Activated CD8-positive, alpha-beta memory T cell treated with anti-CD3 and anti-CD28 coated beads, Interleukin-2, amount 50 U/mL, for 24 hours (primary cell): ENCODE measurements around the gene PRSS53.

Experiments
- DNase-seq: peaks from one replicate; pipeline ENCODE4 v3.0.0-alpha.2; 2020; ENCODE audit errors: extremely low read depth

The PRSS53 gene

DNA sequence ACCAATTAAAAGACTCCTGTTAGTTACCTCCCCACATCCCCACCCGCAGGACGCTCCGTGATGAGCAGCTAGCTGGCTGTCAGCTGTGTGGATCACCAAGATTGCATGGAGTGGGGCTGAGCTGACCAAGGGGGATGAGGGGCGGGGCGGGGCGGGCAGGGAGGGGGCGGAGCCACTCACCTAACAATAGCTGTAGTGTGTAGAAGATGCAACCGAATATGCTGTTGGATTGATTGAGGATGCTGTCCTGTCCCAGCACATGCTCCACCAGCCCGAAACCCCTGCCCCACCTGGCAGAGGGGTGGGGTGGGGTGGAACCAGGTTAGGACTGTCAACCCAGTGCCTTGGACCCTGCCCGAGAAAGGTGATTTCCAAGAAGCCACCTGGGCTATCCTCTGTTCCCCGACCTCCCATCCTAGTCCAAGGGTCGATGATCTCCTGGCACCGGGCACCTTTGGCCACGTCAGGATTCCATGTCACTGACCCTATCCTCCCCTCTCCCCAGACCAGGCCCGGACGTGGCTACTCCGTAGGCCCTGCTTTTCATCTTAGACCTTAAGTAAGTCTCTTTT lies 4.5 kb upstream of the PRSS53 start:
- no peak for DNase-seq

DNA sequence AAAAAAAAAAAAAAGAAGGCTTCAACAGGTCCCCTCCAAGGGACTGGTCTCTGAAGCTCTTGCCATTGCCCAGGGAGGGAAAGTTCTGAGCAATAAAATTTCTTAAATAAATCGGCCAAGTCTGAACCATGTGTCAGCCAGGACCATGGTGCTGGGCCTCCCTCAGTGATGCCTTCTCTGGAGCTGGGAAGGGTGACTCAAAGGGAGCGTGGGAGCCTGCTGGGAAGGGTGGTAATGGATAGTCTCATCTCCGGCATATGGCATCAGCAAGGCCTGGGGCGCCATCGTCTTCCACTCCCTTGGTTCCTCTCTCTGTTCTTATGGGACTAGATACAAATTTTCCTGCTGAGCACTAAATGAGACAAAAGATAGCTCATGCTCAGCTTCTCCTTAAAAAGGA lies 3.6 kb upstream of the PRSS53 start:
- DNase-seq = no peak

DNA sequence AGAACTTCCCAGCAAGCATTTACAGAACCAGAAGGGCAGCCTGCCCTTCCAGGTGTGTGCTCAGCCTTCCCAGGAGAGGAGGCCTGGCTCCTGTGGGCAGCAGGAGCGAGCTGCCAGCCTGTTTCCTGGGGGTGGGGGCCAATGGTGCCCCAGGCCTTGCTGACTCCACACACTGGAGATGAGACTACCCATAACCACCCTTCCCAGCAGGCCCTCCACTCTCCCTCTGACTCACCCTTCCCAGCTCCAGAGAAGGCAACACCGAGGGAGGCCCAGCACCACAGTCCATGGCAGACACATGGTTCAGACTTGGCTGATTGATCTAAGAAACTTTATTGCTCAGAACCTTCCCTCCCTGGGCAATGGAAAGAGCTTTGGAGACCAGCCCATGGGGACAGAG lies 1.8 kb upstream of the PRSS53 start:
- DNase-seq = no peak

DNA sequence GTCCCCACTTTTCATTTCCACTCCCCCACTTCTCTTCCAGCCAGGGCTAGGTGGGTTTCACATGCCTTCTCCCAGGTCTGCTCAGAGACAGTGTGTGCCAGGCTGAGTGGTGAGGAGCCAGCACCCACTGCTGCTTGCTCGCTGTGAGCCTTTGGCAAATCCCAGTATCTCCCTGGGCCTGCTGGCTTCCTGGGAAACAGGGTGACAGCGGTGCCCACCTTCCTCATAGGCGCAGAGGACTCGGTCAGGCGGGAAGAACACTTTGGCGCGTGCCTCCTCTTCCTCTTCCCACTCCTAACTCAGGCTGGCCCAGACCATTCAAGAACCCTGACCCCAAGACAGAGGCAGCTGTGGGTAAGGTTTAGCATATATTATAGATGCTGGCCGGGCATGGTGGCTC lies 456 bp upstream of the PRSS53 start:
- no peak for DNase-seq

DNA sequence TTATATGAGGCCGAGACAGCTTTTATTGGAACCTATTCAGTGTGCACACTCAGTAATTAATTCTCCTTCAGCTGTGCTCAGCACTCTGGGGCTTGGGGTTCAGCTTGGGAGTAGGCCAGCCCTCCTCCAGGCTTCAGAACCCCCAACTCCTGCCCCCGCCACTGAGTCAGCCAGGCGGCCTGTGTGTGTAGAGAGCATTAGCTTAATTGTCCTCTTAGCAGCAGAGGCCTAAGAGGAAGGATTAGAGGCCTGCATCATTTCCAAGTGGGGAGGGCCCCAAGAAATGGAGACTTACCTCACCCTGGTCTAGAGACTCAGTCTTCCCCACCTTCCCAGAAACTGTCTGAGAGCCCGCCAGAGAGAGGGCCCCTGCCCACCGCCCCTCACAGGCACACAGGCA lies 772 bp downstream of the PRSS53 start:
- no peak for DNase-seq

DNA sequence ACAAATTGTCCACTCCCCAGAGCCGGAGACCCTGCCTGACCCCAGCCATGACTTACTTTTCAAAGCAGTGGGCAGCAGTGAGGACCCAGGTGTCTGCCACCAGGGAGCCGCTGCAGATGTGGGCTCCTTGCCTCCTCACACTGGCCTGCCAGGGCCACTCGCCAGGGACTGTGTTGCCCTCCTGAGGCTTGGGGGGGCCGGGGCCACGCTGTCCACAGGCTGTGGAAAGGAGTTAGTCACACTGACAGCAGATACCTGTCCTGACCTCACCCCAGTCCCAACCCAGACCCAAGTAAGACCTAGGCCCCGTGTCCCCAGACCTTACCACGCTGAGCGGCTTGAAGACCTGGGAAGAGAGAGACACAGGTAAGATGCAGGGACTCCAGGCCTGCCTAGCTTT lies 1.3 kb downstream of the PRSS53 start:
- DNase-seq = no peak

DNA sequence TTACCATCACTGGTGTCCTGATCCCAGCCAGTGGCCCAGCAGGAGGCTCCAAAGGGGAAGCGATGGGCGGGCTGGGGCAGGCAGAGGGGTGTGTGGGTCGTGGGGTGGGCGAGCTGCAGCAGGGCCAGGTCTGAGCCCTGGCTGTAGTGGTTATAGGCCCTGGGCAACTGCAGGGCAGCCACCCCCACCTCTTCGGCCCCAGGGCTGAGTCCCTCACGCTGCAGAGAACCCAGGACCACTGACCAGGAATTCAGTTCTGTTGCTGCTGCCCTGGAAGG lies 2.2 kb downstream of the PRSS53 start:
- DNase-seq = no peak

DNA sequence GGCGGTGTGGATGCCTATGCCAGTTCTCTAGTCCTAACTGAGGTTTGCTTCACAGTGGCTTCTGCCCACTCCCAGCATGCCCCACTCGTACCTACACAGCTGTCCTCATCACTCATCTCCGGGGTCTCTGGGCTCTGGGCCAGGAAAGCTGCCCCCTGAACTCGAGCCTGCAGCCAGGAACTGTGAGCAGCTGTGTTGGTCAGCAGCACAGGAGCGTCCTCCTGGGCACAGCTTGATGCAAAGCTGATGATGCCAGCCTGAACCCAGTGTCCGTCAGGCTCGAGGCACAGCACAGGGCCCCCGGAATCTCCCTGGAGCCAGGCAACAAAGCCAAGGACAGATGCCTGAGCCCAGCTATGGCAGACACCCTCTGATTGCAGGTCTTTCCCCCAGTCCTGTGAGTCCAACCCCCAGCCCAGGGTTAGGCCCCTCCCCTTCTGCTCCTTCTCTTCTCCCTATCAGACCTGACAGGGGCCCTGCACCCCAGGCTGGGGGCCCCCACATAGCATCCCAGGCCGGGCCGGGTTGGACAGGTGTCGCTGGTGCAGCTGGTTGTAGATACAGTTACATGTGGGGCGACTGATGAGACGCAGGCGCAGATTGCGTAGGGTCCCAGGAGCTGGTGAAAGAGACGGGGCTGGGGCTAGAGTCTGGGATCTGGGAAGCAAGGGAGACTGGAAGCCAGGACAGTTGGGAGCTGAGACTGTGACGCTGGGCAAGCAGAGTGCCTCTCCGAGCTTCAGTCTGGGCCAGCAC lies 2.7 kb downstream of the PRSS53 start:
- no peak for DNase-seq

DNA sequence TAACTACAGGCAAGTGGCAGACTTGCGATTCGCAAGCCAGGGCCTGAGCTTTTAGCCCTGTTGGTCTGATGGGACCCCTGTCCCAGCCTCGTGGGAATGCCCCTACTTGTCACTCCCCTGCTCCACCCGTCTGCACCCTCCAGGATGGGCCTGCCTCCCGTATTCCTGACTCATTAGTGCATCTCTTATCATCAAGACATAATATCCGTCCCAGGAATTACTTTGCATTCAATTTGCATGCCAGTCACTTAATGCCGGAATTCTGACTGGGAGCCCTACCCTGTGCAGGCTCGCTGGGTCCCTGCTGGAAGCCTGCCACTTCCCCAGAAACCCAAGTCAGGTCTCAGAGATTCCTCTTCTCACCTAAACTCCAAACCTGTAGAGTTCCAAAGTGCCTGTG lies 3.3 kb downstream of the PRSS53 start:
- no peak for DNase-seq

DNA sequence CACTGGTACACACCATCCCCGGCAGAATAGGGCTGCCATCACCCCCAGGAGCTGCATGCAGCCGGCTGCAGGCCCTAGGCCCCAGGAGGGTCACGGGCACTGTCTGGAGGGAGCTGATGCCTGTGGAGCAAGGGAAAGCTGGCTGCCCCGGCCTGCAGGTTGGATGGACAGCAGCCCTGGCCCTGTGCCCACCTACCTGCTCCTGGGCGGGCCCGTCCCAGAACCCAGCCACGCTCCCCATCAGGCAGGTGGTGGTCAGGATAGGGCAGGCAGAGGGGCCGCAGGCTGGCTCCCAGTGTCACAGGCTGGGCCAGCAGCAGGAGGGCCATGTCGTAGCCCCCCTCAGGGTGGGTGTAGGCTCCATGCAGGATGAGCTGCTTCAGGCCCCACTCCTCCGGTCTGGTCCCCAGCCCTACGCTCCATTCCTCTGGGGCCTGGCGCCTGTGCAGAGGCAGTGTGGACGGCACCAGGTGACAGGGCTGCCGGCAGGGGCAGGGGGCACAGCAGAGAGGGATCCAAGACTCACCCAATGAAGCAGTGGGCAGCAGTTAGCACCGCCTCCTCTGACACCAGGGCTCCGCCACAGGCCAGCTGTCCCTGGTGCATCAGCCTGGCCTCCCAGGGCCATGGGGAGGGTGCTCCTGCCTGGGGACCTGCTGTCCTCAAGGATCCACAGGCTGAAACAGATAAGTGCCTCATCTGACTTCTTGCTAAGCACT lies 4.0 kb downstream of the PRSS53 start:
- no peak for DNase-seq

DNA sequence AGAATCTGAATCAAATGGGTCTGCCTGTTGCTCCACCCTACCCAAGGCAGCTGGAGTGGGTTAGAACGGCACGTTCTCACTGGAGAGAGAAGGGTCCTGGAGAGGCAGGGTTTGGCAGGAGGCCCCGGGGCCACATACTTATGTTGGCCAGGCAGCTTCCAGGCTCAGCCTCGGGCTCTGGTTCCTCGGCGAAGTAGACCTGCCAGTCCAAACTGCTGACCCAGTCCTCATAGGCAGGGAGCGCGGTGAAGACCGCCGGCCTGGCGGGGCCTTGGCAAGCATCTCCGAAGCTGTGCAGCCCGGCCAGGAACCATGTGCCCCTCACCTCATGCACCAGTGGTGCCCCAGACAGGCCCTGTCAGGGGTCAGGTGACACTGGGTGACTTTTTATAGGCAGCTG lies 4.8 kb downstream of the PRSS53 start:
- no peak for DNase-seq

DNA sequence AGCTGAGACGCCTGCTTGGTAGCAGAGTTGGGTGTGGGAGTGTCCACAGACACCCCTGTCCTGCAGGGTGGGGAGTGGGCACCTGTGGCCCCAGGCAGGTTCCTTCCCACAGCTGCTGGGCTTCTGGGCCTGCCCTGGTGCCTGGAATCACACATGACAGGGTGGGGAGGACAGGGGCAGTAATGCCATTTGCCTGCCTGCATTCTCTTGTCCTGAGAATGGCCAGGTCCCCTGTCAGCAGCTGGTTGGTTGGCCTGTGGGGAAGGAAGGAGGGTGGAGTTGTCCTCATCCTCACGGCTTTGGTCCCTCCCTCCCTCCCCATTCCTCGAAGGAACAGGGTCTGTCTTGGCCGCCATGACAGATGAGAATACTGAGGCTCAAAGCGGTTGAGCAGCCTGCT lies 5.2 kb downstream of the PRSS53 start:
- no peak for DNase-seq

DNA sequence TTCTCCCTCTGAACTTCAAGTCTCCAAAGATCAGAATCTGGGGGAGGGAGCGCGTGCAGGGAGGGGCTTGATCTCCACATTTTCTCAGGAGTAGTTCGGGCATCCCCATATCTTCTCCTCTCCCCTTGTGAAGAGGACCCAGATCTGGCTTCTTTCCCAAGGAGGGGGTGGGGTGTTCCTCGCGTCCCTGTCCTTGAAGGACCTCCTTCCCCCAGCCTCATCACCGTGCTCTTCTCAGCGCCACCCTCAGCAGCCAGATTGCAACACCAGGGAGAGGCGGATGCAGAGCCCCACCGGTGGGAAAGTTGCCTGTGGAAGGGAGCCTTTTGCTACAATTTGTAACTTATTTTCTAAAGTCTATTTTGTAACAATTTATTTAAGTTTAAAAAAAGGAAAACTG lies 5.7 kb downstream of the PRSS53 start:
- no peak for DNase-seq

DNA sequence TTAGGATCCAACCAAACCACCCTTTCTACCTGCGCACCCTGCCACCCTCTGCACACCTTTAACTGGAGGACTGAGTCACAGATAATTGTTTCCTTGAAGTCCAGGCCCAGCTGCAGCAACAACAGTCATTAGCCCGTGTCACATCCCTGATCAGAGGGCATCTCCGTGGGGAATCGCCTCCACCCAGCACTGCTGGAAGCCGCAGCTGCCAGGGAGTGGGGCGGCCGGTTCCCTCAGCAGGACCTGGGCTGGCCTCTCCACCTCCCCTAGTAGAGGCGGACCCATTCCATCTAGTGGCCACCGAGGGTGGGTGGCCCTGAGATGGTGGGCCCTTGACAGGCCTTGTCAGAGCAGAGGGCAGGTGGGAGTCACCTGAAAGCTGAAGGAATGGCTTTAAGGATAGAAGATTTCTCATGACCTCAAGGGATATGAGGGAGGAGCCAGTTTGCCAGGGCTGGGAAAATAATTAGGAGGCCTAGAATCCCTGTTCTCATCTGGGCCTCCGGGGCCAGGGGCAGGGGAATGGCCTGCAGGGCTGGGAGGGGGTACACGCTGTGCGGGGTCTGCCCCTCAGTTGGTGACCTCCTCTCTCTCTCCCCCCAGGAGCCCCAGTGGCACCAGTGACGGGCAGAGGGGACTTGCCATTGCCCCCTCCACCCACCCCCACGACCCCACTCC lies 6.2 kb downstream of the PRSS53 start:
- no peak for DNase-seq

DNA sequence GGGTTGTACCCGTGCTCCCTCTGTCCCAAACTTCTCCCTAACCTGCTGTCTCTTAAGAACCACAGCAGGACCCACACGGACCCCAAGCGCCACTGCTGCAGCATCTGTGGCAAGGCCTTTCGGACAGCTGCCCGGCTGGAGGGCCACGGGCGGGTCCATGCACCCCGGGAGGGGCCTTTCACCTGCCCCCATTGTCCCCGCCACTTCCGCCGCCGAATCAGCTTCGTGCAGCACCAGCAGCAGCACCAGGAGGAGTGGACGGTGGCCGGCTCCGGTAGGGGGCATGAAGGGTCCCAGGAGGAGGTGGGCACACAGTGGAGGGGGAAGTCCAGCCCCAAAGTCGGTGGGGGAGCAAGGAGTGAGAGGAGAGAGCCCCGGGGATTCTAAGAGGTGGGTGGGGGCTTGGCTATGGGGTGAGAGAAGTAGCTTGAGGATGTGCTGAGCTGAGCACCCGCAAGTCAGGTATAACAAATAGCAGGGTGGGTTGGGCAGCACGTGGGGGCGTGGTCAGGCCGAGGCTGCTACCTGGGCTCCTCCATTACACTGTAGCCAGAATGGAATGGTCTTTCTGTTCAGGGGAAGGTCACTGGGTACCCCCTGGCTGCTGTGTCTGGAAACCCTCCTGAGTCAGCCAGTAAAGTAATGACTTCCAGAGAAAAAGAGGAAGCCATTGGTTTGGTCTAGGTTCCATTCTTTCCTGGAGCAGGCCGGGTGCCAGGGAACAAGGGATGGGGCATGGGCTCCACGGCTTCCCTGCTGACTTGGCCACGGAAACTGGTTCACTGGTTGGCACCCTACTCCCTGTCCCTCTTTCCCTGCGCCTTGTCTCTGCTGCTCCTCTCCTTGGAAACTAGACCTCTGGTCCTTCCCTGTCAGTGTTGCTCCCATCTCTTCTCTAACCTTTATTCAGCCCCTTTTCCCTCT lies 7.1 kb downstream of the PRSS53 start:
- DNase-seq = no peak

DNA sequence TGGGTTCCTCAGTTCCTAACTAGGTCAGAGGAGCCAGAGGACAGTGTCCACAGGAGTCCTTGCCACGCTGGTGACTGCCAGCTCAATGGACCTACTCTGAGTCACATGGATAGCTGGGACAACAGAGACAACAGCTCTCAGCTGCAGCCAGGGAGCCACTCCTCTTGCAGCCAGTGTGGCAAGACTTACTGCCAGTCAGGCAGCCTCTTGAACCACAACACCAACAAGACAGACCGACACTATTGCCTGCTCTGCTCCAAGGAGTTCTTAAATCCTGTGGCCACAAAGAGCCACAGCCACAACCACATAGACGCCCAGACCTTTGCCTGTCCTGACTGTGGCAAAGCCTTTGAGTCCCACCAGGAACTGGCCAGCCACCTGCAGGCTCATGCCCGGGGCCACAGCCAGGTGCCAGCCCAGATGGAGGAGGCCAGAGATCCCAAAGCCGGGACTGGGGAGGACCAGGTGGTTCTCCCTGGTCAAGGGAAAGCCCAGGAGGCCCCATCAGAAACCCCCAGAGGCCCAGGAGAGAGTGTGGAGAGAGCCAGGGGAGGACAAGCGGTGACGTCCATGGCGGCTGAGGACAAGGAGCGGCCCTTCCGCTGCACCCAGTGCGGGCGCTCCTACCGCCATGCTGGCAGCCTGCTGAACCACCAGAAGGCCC lies 7.9 kb downstream of the PRSS53 start:
- no peak for DNase-seq

DNA sequence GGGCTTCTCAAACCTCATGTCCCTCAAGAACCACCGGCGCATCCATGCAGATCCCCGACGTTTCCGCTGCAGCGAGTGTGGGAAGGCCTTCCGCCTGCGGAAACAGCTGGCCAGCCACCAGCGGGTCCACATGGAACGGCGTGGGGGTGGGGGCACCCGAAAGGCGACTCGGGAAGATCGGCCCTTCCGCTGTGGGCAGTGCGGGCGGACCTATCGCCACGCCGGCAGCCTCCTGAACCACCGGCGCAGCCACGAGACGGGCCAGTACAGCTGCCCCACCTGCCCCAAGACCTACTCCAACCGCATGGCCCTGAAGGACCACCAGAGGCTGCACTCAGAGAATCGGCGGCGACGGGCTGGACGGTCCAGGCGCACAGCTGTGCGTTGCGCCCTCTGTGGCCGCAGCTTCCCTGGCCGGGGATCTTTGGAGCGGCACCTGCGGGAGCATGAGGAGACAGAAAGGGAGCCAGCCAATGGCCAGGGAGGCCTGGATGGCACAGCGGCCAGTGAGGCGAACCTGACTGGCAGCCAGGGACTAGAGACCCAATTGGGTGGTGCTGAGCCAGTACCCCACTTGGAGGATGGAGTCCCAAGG lies 8.6 kb downstream of the PRSS53 start:
- no peak for DNase-seq

DNA sequence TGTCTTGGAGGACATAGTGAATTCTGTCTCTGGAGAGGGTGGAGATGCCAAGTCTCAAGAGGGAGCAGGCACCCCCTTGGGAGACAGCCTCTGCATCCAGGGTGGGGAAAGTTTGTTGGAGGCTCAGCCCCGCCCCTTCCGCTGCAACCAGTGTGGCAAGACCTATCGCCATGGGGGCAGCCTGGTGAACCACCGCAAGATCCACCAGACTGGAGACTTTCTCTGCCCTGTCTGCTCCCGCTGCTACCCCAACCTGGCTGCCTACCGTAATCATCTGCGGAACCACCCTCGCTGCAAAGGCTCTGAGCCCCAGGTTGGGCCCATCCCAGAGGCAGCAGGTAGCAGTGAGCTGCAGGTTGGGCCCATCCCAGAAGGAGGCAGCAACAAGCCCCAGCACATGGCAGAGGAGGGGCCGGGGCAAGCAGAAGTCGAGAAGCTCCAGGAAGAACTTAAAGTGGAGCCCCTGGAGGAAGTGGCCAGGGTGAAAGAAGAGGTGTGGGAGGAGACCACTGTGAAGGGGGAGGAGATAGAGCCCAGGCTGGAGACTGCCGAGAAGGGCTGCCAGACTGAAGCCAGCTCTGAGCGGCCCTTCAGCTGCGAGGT lies 9.3 kb downstream of the PRSS53 start:
- DNase-seq = no peak

DNA sequence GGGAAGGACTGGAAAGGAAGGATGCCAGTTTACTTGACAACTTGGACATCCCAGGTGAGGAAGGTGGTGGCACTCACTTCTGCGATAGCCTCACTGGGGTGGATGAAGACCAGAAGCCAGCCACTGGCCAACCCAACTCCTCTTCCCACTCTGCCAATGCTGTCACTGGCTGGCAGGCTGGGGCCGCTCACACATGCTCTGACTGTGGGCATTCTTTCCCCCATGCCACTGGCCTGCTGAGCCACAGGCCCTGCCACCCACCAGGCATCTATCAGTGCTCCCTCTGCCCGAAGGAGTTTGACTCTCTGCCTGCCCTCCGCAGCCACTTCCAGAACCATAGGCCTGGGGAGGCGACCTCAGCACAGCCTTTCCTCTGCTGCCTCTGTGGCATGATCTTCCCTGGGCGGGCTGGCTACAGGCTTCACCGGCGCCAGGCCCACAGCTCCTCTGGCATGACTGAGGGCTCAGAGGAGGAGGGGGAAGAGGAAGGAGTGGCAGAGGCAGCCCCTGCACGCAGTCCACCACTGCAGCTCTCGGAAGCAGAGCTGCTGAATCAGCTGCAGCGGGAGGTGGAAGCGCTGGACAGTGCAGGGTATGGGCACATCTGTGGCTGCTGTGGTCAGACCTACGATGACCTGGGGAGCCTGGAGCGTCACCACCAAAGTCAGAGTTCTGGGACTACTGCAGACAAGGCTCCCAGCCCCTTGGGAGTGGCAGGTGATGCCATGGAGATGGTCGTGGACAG lies 10.0 kb downstream of the PRSS53 start:
- DNase-seq = no peak
